Measurements from ENCODE around the gene WDR46.
A peak's percentile ranks its signal among the peaks of the same experiment; 100 is the strongest.
"Not testable (repeated sequence)": the region's sequence is repeated elsewhere in the genome, so short reads cannot be mapped to it uniquely, and the experiment has no call there.

The WDR46 gene

DNA sequence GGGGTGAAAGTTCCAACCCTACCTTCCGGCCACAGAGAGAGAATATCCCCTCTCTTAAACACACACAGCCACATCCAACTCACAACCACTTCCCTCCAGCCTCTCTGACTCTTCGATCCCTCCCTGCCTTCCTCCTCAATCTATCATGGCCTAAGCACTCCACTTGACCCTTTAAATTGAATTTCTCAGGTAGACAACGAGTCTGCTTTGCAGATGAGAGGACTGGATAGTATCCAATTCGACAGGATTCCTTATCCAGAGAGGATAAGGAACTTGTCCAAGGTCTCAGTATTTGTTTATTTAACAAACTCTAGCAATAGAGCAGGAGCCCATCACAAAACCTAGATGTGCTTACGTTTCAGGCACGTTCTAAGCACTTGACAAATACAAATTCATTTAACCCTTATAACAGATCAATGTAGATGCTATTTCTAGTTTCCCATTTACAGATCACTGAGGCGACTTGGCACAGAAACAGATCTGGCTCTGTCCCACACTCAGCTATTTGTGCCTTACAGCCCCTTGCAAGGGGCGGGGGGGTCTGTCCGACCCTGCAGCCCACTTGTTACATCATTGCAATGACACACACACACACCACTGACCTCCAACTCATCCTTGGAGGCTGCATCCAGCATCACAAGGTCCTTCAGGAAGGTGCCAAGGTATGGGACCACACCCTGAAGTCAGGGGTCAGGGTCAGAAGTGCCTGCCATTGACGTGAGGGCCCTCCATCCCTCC is 5.2 kb upstream of the WDR46 start:
- TF ChIP-seq, protein P1, sequence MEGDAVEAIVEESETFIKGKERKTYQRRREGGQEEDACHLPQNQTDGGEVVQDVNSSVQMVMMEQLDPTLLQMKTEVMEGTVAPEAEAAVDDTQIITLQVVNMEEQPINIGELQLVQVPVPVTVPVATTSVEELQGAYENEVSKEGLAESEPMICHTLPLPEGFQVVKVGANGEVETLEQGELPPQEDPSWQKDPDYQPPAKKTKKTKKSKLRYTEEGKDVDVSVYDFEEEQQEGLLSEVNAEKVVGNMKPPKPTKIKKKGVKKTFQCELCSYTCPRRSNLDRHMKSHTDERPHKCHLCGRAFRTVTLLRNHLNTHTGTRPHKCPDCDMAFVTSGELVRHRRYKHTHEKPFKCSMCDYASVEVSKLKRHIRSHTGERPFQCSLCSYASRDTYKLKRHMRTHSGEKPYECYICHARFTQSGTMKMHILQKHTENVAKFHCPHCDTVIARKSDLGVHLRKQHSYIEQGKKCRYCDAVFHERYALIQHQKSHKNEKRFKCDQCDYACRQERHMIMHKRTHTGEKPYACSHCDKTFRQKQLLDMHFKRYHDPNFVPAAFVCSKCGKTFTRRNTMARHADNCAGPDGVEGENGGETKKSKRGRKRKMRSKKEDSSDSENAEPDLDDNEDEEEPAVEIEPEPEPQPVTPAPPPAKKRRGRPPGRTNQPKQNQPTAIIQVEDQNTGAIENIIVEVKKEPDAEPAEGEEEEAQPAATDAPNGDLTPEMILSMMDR (IDR thresholded peaks at IDR 0.05) = no peak
- no peak for DNase-seq (ENCODE audit: low spot score)
- no peak overlapping the region for H3K27ac ChIP-seq

DNA sequence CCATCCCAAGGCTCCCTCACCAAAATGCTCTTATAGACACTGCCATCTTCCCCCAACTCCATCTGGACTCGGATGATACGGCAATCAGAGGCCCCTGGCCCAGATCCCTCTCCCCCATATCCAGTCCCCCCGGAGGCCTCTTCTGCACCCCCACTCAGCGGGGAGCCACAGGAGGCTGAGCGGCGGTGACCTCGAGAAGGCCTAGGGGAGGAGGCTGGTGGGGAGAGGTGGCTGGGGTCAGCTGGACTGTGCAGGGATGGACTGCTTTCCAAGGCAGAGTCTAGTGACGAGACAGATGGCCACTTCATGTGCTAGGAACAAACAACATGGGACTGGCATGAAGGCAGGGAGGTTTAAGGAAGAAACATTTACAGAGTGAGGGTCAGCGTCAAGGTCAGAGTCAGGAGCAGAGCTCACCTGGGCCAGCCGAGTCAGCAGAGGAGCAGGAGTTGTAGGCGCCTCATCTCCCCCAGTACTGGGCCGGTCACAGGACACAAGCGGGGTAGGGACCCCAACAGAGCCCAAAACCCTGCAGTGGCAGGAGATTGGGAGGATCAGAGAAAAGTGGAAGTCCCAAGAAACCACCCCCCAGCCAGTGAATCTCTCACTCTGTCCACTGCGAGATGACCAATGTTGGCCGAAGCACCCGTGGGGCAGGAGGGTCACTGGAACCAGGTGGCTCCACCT is 4.1 kb upstream of the WDR46 start:
- Histone ChIP-seq H3K4me3 (no peak overlapping the region), H3K27ac (no peak overlapping the region)
- TF ChIP-seq, protein P1 (IDR thresholded peaks at IDR 0.05) = no peak
- DNase-seq (ENCODE audit: low spot score) = no peak

More for the DNA sequence above, 5.2 kb upstream of the WDR46 start:
- no peak overlapping the region for H3K4me3 ChIP-seq

DNA sequence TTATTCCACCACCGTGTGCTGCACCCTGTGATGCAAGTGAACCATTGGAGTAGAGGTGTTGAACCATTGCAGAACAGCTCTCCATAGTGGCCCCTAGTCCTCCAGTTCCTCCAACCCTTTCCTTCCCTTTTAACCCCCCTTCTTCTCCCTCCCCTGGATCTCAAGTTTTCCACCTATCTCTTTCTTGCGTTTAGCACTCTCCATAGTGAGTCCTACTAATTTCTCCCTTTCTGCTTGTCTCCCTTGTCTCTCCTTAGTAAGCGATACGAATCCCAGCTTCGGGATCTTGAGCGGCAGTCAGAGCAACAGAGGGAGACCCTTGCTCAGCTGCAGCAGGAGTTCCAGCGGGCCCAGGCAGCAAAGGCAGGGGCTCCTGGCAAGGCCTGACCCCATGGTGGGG is 1.4 kb upstream of the WDR46 start:
- Histone ChIP-seq H3K4me3 (peak overlapping the region; percentile 76), H3K27ac (no peak overlapping the region)
- TF ChIP-seq, protein P1 (IDR thresholded peaks at IDR 0.05) = no peak
- no peak for DNase-seq (ENCODE audit: low spot score)

DNA sequence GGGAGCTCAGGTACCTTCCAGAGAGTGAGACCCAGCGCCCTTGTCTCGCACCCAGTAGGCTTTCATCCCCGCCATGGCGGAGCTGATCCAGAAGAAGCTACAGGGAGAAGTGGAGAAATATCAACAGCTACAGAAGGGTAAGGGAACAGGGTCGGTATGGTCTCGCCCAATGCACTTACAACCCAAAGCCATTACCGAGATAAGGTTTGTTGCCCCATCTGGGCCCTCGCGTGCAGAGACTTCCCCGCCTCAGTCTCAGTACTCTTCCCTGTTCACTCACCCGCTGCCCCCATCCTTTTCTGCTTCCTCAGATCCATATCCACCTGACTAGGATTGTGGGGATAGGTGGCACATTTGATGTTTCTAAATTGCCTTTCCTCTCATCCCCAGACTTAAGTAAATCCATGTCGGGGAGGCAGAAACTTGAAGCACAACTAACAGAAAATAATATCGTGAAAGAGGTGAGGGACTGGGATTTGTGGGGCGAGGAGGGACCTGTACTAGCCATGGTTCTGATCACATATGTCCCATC is 811 bp upstream of the WDR46 start:
- TF ChIP-seq, protein P1 (IDR thresholded peaks at IDR 0.05) = no peak
- Histone ChIP-seq H3K27ac (peak overlapping the region; percentile 43 to 80), H3K4me3 (peak overlapping the region; percentile 76)
- DNase-seq (ENCODE audit: low spot score) = no peak

DNA sequence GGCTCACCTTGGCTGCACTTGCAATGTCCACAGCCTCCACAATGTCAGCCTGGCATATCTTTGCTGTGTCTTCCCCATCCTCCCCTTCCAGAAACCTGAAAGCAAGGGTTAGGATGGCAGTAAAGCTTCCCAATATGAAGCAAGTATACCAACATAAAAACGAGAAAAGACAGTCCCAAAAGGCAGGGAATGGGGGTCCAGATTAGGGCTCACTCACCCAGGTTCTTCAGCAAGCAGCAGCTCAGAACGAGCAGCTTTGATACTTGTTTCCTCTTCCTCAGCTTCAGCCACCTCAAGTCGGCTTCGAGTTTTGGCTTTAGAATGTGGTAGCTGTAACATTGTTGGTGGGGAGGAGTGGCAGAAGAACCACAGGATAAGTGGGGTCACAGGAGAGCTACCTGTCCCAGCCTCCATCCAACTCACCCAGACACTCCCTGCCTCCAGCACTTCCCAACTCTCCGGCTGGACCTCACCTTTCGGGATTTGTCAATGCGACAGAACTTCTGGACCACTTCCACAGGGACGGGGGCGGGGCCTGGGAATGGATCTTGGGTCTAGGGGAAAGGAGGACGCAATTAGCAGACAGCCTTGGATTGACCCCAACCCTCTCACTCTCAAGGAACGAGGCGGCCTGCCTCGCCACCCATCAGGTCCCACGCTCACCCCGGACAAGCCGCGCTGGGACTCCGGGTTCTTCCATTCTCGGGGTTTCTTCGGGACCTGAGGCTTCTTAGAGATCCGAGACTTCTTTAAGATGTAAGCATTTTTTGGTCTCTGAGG is 708 bp downstream of the WDR46 start:
- DNase-seq (ENCODE audit: low spot score) = no peak
- TF ChIP-seq, protein P1 (IDR thresholded peaks at IDR 0.05) = no peak
- Histone ChIP-seq H3K27ac (peak overlapping the region; percentile 43 to 80), H3K4me3 (peak overlapping the region; percentile 76)

GRCh38 chr6:33286946-33287914 is 1.8 kb downstream of the WDR46 start:
- no peak for DNase-seq (ENCODE audit: low spot score)
- no peak overlapping the region for H3K27ac ChIP-seq
- H3K4me3 ChIP-seq = no peak overlapping the region
- TF ChIP-seq, protein P1 (IDR thresholded peaks at IDR 0.05) = no peak

DNA sequence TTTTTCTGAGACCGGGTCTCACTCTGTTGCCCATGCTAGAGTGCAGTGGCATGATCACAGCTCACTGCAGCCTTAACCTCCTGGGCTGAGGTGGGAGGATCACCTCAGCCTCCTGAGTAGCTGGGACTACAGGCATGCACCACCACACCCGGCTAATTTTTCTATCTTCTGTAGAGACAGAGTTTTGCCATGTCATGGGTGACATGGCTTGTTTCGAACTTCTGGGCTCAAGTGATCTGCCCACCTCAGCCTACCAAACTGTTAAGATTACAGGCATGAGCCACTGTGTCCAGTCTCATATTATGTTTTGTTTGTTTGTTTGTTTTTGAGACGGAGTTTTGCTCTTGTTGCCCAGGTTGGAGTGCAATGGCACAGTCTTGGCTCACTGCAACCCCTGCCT is 3.8 kb downstream of the WDR46 start:
- not testable (repeated sequence) for DNase-seq (ENCODE audit: low spot score); H3K4me3 ChIP-seq; H3K27ac ChIP-seq

Measured in coronary artery (tissue), 2 donors.